A673 (cell line): ENCODE data around the gene ALDH1L1.

Experiments used
- EZH2 ChIP-seq: fragments of 200-600 bp; sonication (generic); IDR thresholded peaks from 2 replicates; pipeline ENCODE4 v1.6.1; 2017; ENCODE audit warnings: borderline replicate concordance, low read depth, mild to moderate bottlenecking, mixed read lengths, antibody characterized with exemption, low read length; ENCODE audit not compliant: poor library complexity, severe bottlenecking
- TF ChIP-seq, protein P1 (sequence below): fragments of 300-800, 200-600 bp; sonication (generic); conservative IDR thresholded peaks from 2 replicates; pipeline ENCODE4 v1.5.1; 2017; ENCODE audit warnings: low read depth, mild to moderate bottlenecking, antibody characterized with exemption, low read length, moderate library complexity, mixed read lengths

DNA sequence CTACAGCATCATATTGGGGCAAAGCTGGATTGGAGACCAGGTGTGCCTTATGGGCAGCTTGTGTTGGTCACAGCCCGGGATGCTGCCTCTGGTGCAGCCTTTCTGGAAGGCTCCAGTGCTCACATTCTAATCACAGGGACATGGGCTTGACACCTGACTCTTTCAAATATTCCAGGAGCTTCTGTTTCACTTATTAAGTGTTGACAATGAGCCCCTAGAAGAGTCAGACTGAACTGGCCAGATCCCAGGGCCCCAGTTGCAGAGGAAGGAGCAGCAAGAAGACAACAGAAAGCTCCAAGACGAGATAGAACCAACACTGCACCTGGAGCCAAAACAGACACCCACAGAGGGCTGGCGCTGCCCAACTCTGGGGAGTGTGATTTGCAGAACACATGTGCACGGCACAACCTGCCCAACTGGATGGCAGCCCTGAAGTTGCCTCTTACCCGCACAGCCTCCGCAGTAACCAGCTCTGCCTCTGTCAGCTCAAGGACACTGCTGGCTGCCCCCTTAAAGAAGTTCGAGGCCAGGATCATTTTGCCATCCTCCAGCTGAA, 30.3 kb downstream of the ALDH1L1 start:
- TF ChIP-seq, protein P1, sequence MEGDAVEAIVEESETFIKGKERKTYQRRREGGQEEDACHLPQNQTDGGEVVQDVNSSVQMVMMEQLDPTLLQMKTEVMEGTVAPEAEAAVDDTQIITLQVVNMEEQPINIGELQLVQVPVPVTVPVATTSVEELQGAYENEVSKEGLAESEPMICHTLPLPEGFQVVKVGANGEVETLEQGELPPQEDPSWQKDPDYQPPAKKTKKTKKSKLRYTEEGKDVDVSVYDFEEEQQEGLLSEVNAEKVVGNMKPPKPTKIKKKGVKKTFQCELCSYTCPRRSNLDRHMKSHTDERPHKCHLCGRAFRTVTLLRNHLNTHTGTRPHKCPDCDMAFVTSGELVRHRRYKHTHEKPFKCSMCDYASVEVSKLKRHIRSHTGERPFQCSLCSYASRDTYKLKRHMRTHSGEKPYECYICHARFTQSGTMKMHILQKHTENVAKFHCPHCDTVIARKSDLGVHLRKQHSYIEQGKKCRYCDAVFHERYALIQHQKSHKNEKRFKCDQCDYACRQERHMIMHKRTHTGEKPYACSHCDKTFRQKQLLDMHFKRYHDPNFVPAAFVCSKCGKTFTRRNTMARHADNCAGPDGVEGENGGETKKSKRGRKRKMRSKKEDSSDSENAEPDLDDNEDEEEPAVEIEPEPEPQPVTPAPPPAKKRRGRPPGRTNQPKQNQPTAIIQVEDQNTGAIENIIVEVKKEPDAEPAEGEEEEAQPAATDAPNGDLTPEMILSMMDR = no peak
- TF ChIP-seq EZH2 = no peak
